ENCODE measurements around the gene COL17A1. TPM values are rescaled to one million over a fixed set of nuclear protein-coding genes. Genes with fewer than 3 reads are reported as not detected.

Gene COL17A1
- total RNA-seq, 2 donors from 2014 or later = 1.1 to 2.3 TPM

DNA sequence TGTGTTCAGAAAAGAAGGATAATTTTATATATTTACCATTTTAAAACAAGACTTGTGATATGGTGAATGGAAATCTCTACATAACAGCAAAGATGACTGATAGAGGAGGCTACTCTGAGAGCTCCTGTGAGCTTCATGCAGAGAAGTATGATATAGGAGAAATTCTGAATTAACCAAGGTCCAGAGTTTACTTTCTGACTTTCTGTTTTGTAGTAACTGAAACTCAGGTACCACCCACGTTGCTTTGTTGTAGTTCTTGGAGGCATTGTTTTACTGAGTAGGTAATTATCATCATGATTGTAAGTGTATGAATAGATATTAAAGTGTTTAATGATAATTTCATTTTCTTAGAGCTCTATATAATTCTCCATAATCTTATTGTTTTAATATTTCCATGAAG is 18.3 kb upstream of the COL17A1 start:
- Histone ChIP-seq H3K4me1 (ENCODE audit: control insufficient read depth, insufficient read depth, low read length) (peaks cover 2% of the 10 kb centered on the region), H3K27me3 (ENCODE audit: control insufficient read depth, insufficient read depth, low read length, poor library complexity, severe bottlenecking) (no peaks in the 10 kb centered on the region), H3K9ac (ENCODE audit: extremely low read depth, low read length, poor library complexity, severe bottlenecking) (no peak overlapping the region), H3K36me3 (ENCODE audit: control insufficient read depth, insufficient read depth, low read length) (no peaks in the 10 kb centered on the region), H3K4me3 (ENCODE audit: low read length) (no peak overlapping the region), H3K9me3 (ENCODE audit: control insufficient read depth, low read length) (no peaks in the 10 kb centered on the region), H3K27ac (ENCODE audit: low read depth, low read length) (no peak overlapping the region)
- WGBS, 2 experiments (ENCODE audit: insufficient coverage in 1 of 2, insufficient read length in 1 of 2) = 71% methylated on average over 1 of the region's 1 CpG; no CpG with 5 or more reads in 1 of the 2 experiments
- DNase-seq = no peak
- TF ChIP-seq, protein P1, sequence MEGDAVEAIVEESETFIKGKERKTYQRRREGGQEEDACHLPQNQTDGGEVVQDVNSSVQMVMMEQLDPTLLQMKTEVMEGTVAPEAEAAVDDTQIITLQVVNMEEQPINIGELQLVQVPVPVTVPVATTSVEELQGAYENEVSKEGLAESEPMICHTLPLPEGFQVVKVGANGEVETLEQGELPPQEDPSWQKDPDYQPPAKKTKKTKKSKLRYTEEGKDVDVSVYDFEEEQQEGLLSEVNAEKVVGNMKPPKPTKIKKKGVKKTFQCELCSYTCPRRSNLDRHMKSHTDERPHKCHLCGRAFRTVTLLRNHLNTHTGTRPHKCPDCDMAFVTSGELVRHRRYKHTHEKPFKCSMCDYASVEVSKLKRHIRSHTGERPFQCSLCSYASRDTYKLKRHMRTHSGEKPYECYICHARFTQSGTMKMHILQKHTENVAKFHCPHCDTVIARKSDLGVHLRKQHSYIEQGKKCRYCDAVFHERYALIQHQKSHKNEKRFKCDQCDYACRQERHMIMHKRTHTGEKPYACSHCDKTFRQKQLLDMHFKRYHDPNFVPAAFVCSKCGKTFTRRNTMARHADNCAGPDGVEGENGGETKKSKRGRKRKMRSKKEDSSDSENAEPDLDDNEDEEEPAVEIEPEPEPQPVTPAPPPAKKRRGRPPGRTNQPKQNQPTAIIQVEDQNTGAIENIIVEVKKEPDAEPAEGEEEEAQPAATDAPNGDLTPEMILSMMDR (conservative IDR thresholded peaks at IDR 0.05) = no peak
- Mint-ChIP-seq H3K36me3 (ENCODE audit: low read depth) (no peaks in the 10 kb centered on the region), H3K4me3 (no peak overlapping the region), H3K4me1 (peaks cover 13% of the 10 kb centered on the region), H3K27ac (no peak overlapping the region), H3K9me3 (no peaks in the 10 kb centered on the region), H3K27me3 (ENCODE audit: insufficient read depth) (no peaks in the 10 kb centered on the region)

DNA sequence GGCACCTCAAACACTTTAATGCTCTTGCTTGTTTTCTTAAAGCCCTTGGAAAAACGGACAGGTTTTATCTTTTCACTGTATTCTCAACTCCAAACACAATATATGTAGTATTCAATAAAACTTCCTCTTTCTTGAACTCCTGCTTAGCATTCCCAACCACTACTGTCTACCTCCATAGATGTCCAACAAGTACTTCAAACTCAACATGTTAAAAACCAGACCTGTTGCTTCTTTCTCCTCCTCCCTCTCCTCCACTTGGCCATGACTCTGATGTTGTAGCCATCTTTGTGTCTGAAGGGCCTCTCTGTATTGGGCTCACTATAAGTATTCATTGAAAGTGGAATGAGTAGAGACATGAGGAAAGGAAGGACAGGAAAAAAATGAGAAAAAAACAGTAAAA is 16.2 kb upstream of the COL17A1 start:
- no peaks in the 10 kb centered on the region for H3K27me3 ChIP-seq (ENCODE audit: control insufficient read depth, insufficient read depth, low read length, poor library complexity, severe bottlenecking)
- DNase-seq = no peak
- H3K27ac Mint-ChIP-seq = no peak overlapping the region
- peaks cover 1% of the 10 kb centered on the region for H3K36me3 Mint-ChIP-seq (ENCODE audit: low read depth)
- H3K36me3 ChIP-seq (ENCODE audit: control insufficient read depth, insufficient read depth, low read length) = no peaks in the 10 kb centered on the region
- H3K27me3 Mint-ChIP-seq (ENCODE audit: insufficient read depth) = no peaks in the 10 kb centered on the region
- no peak overlapping the region for H3K9ac ChIP-seq (ENCODE audit: extremely low read depth, low read length, poor library complexity, severe bottlenecking)
- H3K4me1 Mint-ChIP-seq = peaks cover 13% of the 10 kb centered on the region
- peaks cover 2% of the 10 kb centered on the region for H3K4me1 ChIP-seq (ENCODE audit: control insufficient read depth, insufficient read depth, low read length)
- H3K27ac ChIP-seq (ENCODE audit: low read depth, low read length) = no peak overlapping the region
- TF ChIP-seq, protein P1 (conservative IDR thresholded peaks at IDR 0.05) = no peak
- no peak overlapping the region for H3K4me3 ChIP-seq (ENCODE audit: low read length)
- no peak overlapping the region for H3K4me3 Mint-ChIP-seq
- 73 to 91% methylated on average over 1 of the region's 1 CpG for WGBS, 2 experiments (ENCODE audit: insufficient coverage in 1 of 2, insufficient read length in 1 of 2)
- H3K9me3 Mint-ChIP-seq = peaks cover 8% of the 10 kb centered on the region
- peaks cover 7% of the 10 kb centered on the region for H3K9me3 ChIP-seq (ENCODE audit: control insufficient read depth, low read length)

DNA sequence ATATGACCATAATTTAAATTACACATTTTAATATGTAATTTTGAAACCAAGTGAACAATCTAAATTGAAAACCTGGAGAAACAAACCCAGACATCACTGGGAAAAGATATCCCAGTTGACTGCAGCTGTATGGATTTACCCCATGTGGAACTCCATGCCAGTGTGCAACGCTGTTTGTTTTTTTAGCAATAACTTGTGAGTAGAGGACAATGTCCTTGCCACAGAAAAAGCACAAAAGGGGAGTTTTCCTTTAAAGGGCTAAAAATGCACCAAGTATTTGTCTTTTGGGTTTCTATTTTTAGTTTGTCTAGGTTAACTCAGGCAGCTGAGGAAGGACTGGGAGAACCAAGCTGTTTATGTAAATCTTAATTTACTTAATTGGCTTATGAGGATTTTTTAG is 15.1 kb upstream of the COL17A1 start:
- no CpG with 5 or more reads among the region's 1 CpG for WGBS, 2 experiments (ENCODE audit: insufficient coverage in 1 of 2, insufficient read length in 1 of 2)
- Mint-ChIP-seq H3K36me3 (ENCODE audit: low read depth) (peaks cover 7% of the 10 kb centered on the region), H3K9me3 (peaks cover 13% of the 10 kb centered on the region), H3K27ac (no peak overlapping the region), H3K4me1 (peaks cover 8% of the 10 kb centered on the region), H3K4me3 (no peak overlapping the region), H3K27me3 (ENCODE audit: insufficient read depth) (no peaks in the 10 kb centered on the region)
- Histone ChIP-seq H3K9me3 (ENCODE audit: control insufficient read depth, low read length) (peaks cover 15% of the 10 kb centered on the region), H3K27me3 (ENCODE audit: control insufficient read depth, insufficient read depth, low read length, poor library complexity, severe bottlenecking) (no peaks in the 10 kb centered on the region), H3K4me3 (ENCODE audit: low read length) (no peak overlapping the region), H3K36me3 (ENCODE audit: control insufficient read depth, insufficient read depth, low read length) (no peaks in the 10 kb centered on the region), H3K9ac (ENCODE audit: extremely low read depth, low read length, poor library complexity, severe bottlenecking) (no peak overlapping the region), H3K4me1 (ENCODE audit: control insufficient read depth, insufficient read depth, low read length) (peaks cover 2% of the 10 kb centered on the region), H3K27ac (ENCODE audit: low read depth, low read length) (no peak overlapping the region)
- TF ChIP-seq, protein P1 (conservative IDR thresholded peaks at IDR 0.05) = no peak
- DNase-seq = no peak

All from endodermal cell (in vitro differentiated cells).